ENCODE measurements around the gene MAU2. TPM values are rescaled to one million over a fixed set of nuclear protein-coding genes. Genes with fewer than 3 reads are reported as not detected.

MAU2 gene
- polyA plus RNA-seq, 1 donor from 2014 or later = 48.3 TPM

DNA sequence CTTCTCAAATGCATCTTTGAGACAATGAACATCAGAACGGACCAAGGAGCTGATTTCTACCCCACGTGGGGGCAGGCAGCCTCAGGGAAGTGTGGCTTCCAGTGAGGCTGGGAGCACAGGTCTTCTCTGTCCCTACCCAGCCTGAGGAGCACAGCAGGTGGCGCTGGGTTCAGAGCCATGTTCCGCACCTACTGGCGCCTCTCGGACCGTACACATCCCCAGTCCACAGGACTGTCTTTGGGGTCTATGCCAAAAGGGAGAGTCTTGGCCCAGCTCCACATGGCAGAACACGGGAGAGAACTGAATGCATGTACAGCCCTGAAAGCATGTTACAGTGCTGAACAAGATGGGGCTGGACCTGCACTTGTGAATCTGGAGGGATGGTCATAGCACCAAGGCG, 22.9 kb upstream of the MAU2 start:
- Histone ChIP-seq H3K9me2 (ENCODE audit: insufficient read depth, low read length) (no peaks in the 10 kb centered on the region), H2AFZ (ENCODE audit: low read depth, low read length) (no peak overlapping the region), H3K27me3 (ENCODE audit: insufficient read depth, low read depth, low read length) (no peaks in the 10 kb centered on the region), H3K36me3 (ENCODE audit: insufficient read depth, low read length) (peaks cover under 1% of the 10 kb centered on the region), H3K9me3 (ENCODE audit: low read length) (no peaks in the 10 kb centered on the region), H3K27ac (ENCODE audit: low read length) (no peak overlapping the region), H4K20me1 (ENCODE audit: insufficient read depth) (no peaks in the 10 kb centered on the region), H3K79me2 (replicated peaks; ENCODE audit: insufficient read depth, low read length) (no peaks in the 10 kb centered on the region), H3K9ac (ENCODE audit: low read length) (no peak overlapping the region), H3K4me3 (ENCODE audit: low read length) (no peak overlapping the region), H3F3A (ENCODE audit: insufficient read depth, low read length, poor library complexity, severe bottlenecking) (no peaks in the 10 kb centered on the region), H3K4me2 (ENCODE audit: low read length) (no peak overlapping the region)
- TF ChIP-seq SMC3 (conservative IDR thresholded peaks at IDR 0.05; ENCODE audit: poor library complexity) (no peak), EP300 (conservative IDR thresholded peaks at IDR 0.05; ENCODE audit: poor library complexity, severe bottlenecking) (no peak), POLR2AphosphoS5 (IDR thresholded peaks at IDR 0.05) (no peak), MXI1 (conservative IDR thresholded peaks at IDR 0.05; ENCODE audit: poor library complexity, severe bottlenecking) (no peak), TAF1 (IDR thresholded peaks at IDR 0.05; ENCODE audit: low read depth) (no peak), RAD21 (conservative IDR thresholded peaks at IDR 0.05) (no peak), EZH2 (IDR thresholded peaks at IDR 0.05; ENCODE audit: borderline replicate concordance, insufficient read depth, low read length, poor library complexity, severe bottlenecking) (no peak)
- TF ChIP-seq, protein P1, sequence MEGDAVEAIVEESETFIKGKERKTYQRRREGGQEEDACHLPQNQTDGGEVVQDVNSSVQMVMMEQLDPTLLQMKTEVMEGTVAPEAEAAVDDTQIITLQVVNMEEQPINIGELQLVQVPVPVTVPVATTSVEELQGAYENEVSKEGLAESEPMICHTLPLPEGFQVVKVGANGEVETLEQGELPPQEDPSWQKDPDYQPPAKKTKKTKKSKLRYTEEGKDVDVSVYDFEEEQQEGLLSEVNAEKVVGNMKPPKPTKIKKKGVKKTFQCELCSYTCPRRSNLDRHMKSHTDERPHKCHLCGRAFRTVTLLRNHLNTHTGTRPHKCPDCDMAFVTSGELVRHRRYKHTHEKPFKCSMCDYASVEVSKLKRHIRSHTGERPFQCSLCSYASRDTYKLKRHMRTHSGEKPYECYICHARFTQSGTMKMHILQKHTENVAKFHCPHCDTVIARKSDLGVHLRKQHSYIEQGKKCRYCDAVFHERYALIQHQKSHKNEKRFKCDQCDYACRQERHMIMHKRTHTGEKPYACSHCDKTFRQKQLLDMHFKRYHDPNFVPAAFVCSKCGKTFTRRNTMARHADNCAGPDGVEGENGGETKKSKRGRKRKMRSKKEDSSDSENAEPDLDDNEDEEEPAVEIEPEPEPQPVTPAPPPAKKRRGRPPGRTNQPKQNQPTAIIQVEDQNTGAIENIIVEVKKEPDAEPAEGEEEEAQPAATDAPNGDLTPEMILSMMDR (IDR thresholded peaks at IDR 0.05; ENCODE audit: poor library complexity, severe bottlenecking) = no peak
- TF ChIP-seq, protein P2, sequence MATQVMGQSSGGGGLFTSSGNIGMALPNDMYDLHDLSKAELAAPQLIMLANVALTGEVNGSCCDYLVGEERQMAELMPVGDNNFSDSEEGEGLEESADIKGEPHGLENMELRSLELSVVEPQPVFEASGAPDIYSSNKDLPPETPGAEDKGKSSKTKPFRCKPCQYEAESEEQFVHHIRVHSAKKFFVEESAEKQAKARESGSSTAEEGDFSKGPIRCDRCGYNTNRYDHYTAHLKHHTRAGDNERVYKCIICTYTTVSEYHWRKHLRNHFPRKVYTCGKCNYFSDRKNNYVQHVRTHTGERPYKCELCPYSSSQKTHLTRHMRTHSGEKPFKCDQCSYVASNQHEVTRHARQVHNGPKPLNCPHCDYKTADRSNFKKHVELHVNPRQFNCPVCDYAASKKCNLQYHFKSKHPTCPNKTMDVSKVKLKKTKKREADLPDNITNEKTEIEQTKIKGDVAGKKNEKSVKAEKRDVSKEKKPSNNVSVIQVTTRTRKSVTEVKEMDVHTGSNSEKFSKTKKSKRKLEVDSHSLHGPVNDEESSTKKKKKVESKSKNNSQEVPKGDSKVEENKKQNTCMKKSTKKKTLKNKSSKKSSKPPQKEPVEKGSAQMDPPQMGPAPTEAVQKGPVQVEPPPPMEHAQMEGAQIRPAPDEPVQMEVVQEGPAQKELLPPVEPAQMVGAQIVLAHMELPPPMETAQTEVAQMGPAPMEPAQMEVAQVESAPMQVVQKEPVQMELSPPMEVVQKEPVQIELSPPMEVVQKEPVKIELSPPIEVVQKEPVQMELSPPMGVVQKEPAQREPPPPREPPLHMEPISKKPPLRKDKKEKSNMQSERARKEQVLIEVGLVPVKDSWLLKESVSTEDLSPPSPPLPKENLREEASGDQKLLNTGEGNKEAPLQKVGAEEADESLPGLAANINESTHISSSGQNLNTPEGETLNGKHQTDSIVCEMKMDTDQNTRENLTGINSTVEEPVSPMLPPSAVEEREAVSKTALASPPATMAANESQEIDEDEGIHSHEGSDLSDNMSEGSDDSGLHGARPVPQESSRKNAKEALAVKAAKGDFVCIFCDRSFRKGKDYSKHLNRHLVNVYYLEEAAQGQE (IDR thresholded peaks at IDR 0.05; ENCODE audit: borderline replicate concordance) = no peak

DNA sequence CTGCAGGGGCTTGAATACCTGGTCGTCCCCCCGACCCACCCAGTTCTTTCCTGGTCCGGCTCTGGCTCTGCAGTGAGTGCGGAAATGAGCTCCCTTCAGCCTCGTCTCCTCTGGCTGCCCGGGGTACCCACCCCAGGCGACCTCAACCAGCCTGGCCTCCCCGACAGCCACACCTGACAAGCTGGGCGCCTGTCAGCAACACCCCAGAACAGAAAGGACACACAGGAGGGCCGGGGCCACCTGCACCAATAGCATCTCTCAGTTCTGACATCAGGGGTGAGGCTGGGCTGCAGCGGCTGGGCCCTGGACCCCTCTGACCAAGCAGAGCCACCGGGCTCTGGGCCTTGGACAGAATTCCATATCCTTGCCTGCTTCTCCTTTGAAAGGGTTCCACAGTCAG, 20.0 kb upstream of the MAU2 start:
- no peak overlapping the region for H3K4me2 ChIP-seq (ENCODE audit: low read length)
- H3K27me3 ChIP-seq (ENCODE audit: insufficient read depth, low read depth, low read length) = no peaks in the 10 kb centered on the region
- H3K79me2 ChIP-seq (replicated peaks; ENCODE audit: insufficient read depth, low read length) = no peaks in the 10 kb centered on the region
- TF ChIP-seq RAD21 (conservative IDR thresholded peaks at IDR 0.05) (no peak), SMC3 (conservative IDR thresholded peaks at IDR 0.05; ENCODE audit: poor library complexity) (no peak), TAF1 (IDR thresholded peaks at IDR 0.05; ENCODE audit: low read depth) (no peak), EP300 (conservative IDR thresholded peaks at IDR 0.05; ENCODE audit: poor library complexity, severe bottlenecking) (no peak), POLR2AphosphoS5 (IDR thresholded peaks at IDR 0.05) (no peak), EZH2 (IDR thresholded peaks at IDR 0.05; ENCODE audit: borderline replicate concordance, insufficient read depth, low read length, poor library complexity, severe bottlenecking) (no peak), MXI1 (conservative IDR thresholded peaks at IDR 0.05; ENCODE audit: poor library complexity, severe bottlenecking) (no peak)
- TF ChIP-seq, protein P2 (IDR thresholded peaks at IDR 0.05; ENCODE audit: borderline replicate concordance) = no peak
- TF ChIP-seq, protein P1 (IDR thresholded peaks at IDR 0.05; ENCODE audit: poor library complexity, severe bottlenecking) = no peak
- no peaks in the 10 kb centered on the region for H3K9me3 ChIP-seq (ENCODE audit: low read length)
- no peaks in the 10 kb centered on the region for H3K9me2 ChIP-seq (ENCODE audit: insufficient read depth, low read length)
- H3F3A ChIP-seq (ENCODE audit: insufficient read depth, low read length, poor library complexity, severe bottlenecking) = no peaks in the 10 kb centered on the region
- no peak overlapping the region for H3K9ac ChIP-seq (ENCODE audit: low read length)
- H4K20me1 ChIP-seq (ENCODE audit: insufficient read depth) = no peaks in the 10 kb centered on the region
- H2AFZ ChIP-seq (ENCODE audit: low read depth, low read length) = no peak overlapping the region
- no peak overlapping the region for H3K4me3 ChIP-seq (ENCODE audit: low read length)
- H3K36me3 ChIP-seq (ENCODE audit: insufficient read depth, low read length) = no peaks in the 10 kb centered on the region
- H3K27ac ChIP-seq (ENCODE audit: low read length) = no peak overlapping the region
